GM12874 (cell line): Measurements from ENCODE around the gene NTNG1.

Experiments
- CTCF ChIP-seq: IDR thresholded peaks from 2 replicates; pipeline ENCODE4 v1.5.1; 2011; ENCODE audit warnings: low read depth, mild to moderate bottlenecking, control low read depth, low read length, moderate library complexity; ENCODE audit not compliant: insufficient read depth

Gene NTNG1

DNA sequence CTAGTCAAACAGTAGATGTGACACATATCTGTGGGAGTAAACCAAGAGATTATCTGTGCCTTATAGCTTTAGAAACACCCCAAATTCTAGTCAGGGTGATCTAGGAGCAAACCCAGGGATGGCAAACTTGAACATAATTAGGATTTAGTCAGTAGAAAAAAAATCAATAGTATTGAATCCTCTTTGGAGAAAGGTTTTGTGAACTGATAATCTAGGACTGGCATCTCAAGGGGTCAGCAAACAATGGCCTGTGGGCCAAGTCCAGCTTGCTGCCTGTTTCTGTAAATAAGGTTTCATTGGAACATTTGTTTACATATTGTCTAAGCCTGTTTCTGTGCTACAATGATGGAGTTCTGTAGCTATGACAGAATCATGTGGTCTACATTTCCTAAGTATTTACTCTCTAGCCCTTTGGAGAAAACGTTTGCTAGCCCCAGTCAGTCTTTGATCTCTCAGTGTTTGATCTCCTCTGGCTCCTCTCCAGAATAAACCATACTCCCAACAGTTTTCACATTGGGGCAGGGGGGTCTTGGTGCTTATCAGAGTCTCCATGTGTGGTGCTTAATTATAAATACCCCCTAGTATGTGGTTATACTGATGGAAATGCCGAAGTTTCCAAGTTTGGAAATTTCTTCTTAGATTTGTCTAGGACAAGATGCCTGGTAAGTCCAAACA, 385.8 kb downstream of the NTNG1 start:
- no peak for TF ChIP-seq CTCF

GRCh38 chr1:107529511-107530149, 388.8 kb downstream of the NTNG1 start:
- peak; percentile 76 for TF ChIP-seq CTCF

DNA sequence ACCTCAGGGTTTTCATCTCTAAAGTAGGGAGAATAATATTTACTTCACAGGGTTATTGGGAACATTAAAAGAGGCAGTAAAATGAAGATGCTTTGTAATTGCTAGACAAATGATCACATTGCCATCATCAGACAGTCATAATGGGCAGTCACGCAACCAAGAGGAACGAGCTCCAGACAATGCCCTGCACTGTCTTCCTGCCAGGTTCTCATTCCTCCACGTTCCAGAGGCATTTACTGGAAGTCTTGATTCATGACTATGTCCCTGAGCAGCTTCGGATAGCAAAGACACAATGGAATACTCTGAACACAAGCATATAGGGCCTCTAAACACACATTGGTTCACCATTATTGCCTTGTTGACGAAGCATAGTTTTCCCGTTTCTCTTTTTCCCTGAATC, 389.7 kb downstream of the NTNG1 start:
- no peak for TF ChIP-seq CTCF

DNA sequence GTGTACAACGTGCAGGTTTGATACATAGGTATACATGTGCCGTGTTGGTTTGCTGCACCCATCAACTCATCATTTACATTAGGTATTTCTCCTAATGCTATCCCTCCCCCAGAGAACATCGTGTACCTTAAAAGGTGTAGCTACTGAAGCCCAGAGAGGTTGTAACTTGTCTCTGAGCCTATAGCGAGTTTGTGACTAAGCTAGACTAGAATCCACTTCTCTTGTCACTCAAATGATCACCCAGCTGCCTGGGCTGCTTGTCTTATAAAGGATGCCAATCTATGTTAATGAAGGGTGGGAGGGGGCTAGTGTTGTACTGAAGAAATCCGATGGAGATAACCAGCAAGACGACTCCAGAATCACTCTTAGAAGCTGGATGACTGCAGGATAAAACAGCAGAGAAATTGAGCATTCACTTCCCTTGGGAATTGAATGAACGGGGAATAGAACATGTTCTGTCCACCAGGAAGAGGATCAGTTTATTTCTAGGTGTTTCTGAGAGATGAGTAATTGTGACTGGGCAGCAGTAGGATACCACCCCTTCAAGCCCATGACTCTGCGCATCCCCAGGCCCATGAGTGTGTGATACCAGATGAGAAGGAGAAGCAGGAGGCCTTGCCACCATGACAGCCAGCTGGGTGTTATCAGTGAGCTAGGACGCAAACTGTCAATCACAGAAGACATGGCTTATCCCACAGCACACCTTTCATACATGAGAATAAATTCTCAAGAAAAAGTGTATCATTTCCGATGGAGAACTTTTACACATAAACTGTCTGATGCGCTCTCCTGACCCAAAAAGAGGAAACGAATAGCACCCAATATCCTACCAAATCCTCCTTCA, 390.4 kb downstream of the NTNG1 start:
- no peak for TF ChIP-seq CTCF

GRCh38 chr1:107532318-107532717, 391.5 kb downstream of the NTNG1 start:
- TF ChIP-seq CTCF: no peak
